ENCODE results near the gene RAB23. TPM values are rescaled to one million over a fixed set of nuclear protein-coding genes. Genes with fewer than 3 reads are reported as not detected.

RAB23 gene
- polyA plus RNA-seq, 1 donor from 2014 or later = 11.7 TPM

- Histone ChIP-seq H3K9me3 (ENCODE audit: low read length) (no peaks in the 10 kb centered on the region), H3K9ac (ENCODE audit: low read length) (no peak overlapping the region), H3K4me3 (ENCODE audit: low read length) (no peak overlapping the region), H3K79me2 (replicated peaks; ENCODE audit: insufficient read depth, low read length) (no peaks in the 10 kb centered on the region), H3K4me2 (ENCODE audit: low read length) (no peak overlapping the region), H3K27ac (ENCODE audit: low read length) (no peak overlapping the region), H2AFZ (ENCODE audit: low read depth, low read length) (no peak overlapping the region), H3F3A (ENCODE audit: insufficient read depth, low read length, poor library complexity, severe bottlenecking) (no peaks in the 10 kb centered on the region), H4K20me1 (ENCODE audit: insufficient read depth) (no peaks in the 10 kb centered on the region), H3K27me3 (ENCODE audit: insufficient read depth, low read depth, low read length) (no peaks in the 10 kb centered on the region), H3K36me3 (ENCODE audit: insufficient read depth, low read length) (no peaks in the 10 kb centered on the region), H3K9me2 (ENCODE audit: insufficient read depth, low read length) (no peaks in the 10 kb centered on the region)
- no peak for TF ChIP-seq TAF1 (IDR thresholded peaks at IDR 0.05; ENCODE audit: low read depth)
- TF ChIP-seq MXI1 (conservative IDR thresholded peaks at IDR 0.05; ENCODE audit: poor library complexity, severe bottlenecking) = no peak
- TF ChIP-seq CTCF (IDR thresholded peaks at IDR 0.05; ENCODE audit: poor library complexity, severe bottlenecking) = no peak
- no peak for TF ChIP-seq SMC3 (conservative IDR thresholded peaks at IDR 0.05; ENCODE audit: poor library complexity)
- no peak for TF ChIP-seq EZH2 (IDR thresholded peaks at IDR 0.05; ENCODE audit: borderline replicate concordance, insufficient read depth, low read length, poor library complexity, severe bottlenecking)
- no peak for TF ChIP-seq POLR2AphosphoS5 (IDR thresholded peaks at IDR 0.05)
- no peak for TF ChIP-seq EP300 (conservative IDR thresholded peaks at IDR 0.05; ENCODE audit: poor library complexity, severe bottlenecking)
Measured at GRCh38 chr6:57259064-57259463, 37.0 kb upstream of the RAB23 start.

DNA sequence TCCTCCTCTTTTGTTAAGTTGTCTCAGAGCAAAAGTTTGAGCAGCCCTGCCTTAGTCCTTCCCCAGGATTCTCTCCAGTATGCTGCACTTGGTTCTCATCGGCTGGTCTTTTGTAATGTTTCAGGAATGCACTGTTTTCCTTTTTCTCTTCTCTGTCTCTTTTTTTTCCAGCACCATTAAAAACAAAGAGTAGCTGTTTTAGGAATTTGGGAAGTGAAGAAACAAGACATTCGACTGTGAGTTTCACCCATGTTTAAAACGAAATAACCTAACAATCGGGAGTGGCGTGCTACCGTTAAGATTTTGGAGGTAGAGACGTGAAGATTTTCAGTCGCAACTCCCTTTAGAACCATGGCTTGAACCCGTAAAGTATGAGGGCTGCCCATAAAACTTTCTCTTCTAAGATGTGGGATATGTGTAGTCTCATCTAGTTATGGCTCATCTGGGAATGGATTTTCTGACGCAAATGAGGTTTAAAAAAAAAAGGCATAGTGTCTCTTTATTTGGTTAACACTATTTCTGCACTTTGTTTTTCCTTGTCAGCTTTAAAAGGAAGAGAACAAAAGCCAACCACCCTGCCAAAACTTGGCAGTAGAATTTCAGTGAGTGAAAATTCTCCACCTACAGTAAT, 35.9 kb upstream of the RAB23 start:
- Histone ChIP-seq H3F3A (ENCODE audit: insufficient read depth, low read length, poor library complexity, severe bottlenecking) (no peaks in the 10 kb centered on the region), H3K9ac (ENCODE audit: low read length) (no peak overlapping the region), H3K36me3 (ENCODE audit: insufficient read depth, low read length) (no peaks in the 10 kb centered on the region), H3K4me2 (ENCODE audit: low read length) (no peak overlapping the region), H3K9me2 (ENCODE audit: insufficient read depth, low read length) (no peaks in the 10 kb centered on the region), H3K79me2 (replicated peaks; ENCODE audit: insufficient read depth, low read length) (no peaks in the 10 kb centered on the region), H3K9me3 (ENCODE audit: low read length) (no peaks in the 10 kb centered on the region), H3K4me3 (ENCODE audit: low read length) (no peak overlapping the region), H3K27me3 (ENCODE audit: insufficient read depth, low read depth, low read length) (no peaks in the 10 kb centered on the region), H4K20me1 (ENCODE audit: insufficient read depth) (no peaks in the 10 kb centered on the region), H2AFZ (ENCODE audit: low read depth, low read length) (no peak overlapping the region), H3K27ac (ENCODE audit: low read length) (no peak overlapping the region)
- TF ChIP-seq MXI1 (conservative IDR thresholded peaks at IDR 0.05; ENCODE audit: poor library complexity, severe bottlenecking) (no peak), TAF1 (IDR thresholded peaks at IDR 0.05; ENCODE audit: low read depth) (no peak), SMC3 (conservative IDR thresholded peaks at IDR 0.05; ENCODE audit: poor library complexity) (no peak), EZH2 (IDR thresholded peaks at IDR 0.05; ENCODE audit: borderline replicate concordance, insufficient read depth, low read length, poor library complexity, severe bottlenecking) (no peak), POLR2AphosphoS5 (IDR thresholded peaks at IDR 0.05) (no peak)
- TF ChIP-seq, protein P1, sequence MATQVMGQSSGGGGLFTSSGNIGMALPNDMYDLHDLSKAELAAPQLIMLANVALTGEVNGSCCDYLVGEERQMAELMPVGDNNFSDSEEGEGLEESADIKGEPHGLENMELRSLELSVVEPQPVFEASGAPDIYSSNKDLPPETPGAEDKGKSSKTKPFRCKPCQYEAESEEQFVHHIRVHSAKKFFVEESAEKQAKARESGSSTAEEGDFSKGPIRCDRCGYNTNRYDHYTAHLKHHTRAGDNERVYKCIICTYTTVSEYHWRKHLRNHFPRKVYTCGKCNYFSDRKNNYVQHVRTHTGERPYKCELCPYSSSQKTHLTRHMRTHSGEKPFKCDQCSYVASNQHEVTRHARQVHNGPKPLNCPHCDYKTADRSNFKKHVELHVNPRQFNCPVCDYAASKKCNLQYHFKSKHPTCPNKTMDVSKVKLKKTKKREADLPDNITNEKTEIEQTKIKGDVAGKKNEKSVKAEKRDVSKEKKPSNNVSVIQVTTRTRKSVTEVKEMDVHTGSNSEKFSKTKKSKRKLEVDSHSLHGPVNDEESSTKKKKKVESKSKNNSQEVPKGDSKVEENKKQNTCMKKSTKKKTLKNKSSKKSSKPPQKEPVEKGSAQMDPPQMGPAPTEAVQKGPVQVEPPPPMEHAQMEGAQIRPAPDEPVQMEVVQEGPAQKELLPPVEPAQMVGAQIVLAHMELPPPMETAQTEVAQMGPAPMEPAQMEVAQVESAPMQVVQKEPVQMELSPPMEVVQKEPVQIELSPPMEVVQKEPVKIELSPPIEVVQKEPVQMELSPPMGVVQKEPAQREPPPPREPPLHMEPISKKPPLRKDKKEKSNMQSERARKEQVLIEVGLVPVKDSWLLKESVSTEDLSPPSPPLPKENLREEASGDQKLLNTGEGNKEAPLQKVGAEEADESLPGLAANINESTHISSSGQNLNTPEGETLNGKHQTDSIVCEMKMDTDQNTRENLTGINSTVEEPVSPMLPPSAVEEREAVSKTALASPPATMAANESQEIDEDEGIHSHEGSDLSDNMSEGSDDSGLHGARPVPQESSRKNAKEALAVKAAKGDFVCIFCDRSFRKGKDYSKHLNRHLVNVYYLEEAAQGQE (IDR thresholded peaks at IDR 0.05; ENCODE audit: borderline replicate concordance) = no peak
